Osteocyte (in vitro differentiated cells): ENCODE results near the gene RXRA. TPM values are rescaled to one million over a fixed set of nuclear protein-coding genes. Genes with fewer than 3 reads are reported as not detected.
A peak's percentile ranks its signal among the peaks of the same experiment; 100 is the strongest.

Experiments used
- DNase-seq: peaks from one replicate; pipeline ENCODE4 v3.0.0; 2021; ENCODE audit warnings: mixed read lengths; ENCODE audit not compliant: unreplicated experiment; ENCODE audit errors: extremely low spot score
- H3K27ac Mint-ChIP-seq: one replicate; pipeline ENCODE4 v1.8.0; 2021; ENCODE audit warnings: mild to moderate bottlenecking, mixed read lengths; ENCODE audit not compliant: unreplicated experiment
- H3K27me3 Mint-ChIP-seq: one replicate; pipeline ENCODE4 v1.8.0; 2021; ENCODE audit warnings: mixed read lengths; ENCODE audit not compliant: unreplicated experiment
- H3K36me3 Mint-ChIP-seq: one replicate; pipeline ENCODE4 v1.8.0; 2021; ENCODE audit warnings: mixed read lengths; ENCODE audit not compliant: unreplicated experiment
- H3K4me1 Mint-ChIP-seq: one replicate; pipeline ENCODE4 v1.8.0; 2021; ENCODE audit warnings: mixed read lengths; ENCODE audit not compliant: unreplicated experiment
- H3K4me3 Mint-ChIP-seq: one replicate; pipeline ENCODE4 v1.8.0; 2021; ENCODE audit warnings: mild to moderate bottlenecking, moderate library complexity, mixed read lengths; ENCODE audit not compliant: unreplicated experiment
- H3K9me3 Mint-ChIP-seq: one replicate; pipeline ENCODE4 v1.8.0; 2021; ENCODE audit warnings: mixed read lengths; ENCODE audit not compliant: unreplicated experiment
- CTCF ChIP-seq: fragments of 200-600 bp; sonication (generic); IDR thresholded peaks from 2 replicates; pipeline ENCODE4 v1.5.0; 2021; ENCODE audit warnings: antibody characterized with exemption, mild to moderate bottlenecking, moderate library complexity
- total RNA-seq: library from RNA; stranded (reverse); gene quantifications from 2 replicates; pipeline ENCODE4 v1.2.1, GENCODE V29; 2021

Gene RXRA
- total RNA-seq, 1 donor from 2014 or later, result 82.2 TPM

DNA sequence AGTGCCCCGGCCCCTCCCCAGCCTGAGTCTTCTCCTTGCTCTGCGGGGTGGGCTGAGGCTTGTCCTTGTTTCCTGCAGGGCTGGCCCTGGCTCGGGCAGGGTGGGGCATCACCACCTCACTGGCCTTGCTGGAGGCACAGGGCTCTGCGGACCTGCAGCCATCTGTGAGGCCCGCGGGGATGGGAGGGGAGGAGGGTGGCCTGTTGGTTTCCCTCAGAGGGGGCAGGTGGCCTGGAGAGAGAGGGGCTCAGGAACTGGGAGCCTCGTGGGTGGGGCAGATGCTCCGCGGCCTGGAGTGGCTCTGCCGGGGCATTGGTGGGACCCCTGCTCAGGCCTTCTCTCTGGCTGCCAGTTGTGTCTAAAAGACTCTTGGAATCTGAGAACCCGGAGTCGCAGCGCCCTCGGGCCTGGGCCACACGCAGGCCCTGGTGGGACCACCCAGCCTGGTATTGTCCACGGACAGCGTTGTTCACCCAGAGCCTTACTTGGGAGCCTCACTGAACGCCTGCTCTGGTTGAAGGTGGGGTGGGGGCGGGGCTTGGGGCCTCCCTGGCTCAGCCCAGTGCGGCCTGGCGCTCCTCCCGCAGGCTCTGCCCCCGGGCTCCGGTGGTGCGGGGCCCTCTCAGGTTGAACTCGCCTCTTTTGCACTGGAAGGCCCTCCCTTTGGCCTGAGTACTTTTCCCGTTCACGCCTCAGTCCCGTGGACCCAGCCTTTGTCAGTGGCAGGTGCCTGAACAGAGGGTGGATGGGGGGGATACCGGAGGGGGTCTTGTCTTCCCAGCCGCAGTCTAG lies 111.3 kb downstream of the RXRA start:
- H3K36me3 Mint-ChIP-seq, result peaks cover 18% of the 10 kb centered on the region
- no peaks in the 10 kb centered on the region for H3K27me3 Mint-ChIP-seq
- H3K4me3 Mint-ChIP-seq, result no peak overlapping the region
- TF ChIP-seq CTCF, result no peak
- no peaks in the 10 kb centered on the region for H3K9me3 Mint-ChIP-seq
- DNase-seq, result no peak
- H3K4me1 Mint-ChIP-seq, result peaks cover 67% of the 10 kb centered on the region
- peak overlapping the region; percentile 31 for H3K27ac Mint-ChIP-seq

GRCh38 chr9:134438195-134438788 lies 112.0 kb downstream of the RXRA start:
- TF ChIP-seq CTCF, result no peak
- no peak for DNase-seq
- Mint-ChIP-seq H3K27me3 (no peaks in the 10 kb centered on the region), H3K27ac (no peak overlapping the region), H3K4me3 (no peak overlapping the region), H3K9me3 (no peaks in the 10 kb centered on the region), H3K4me1 (peaks cover 67% of the 10 kb centered on the region), H3K36me3 (peaks cover 16% of the 10 kb centered on the region)

- Mint-ChIP-seq H3K27ac (no peak overlapping the region), H3K4me1 (peaks cover 64% of the 10 kb centered on the region), H3K27me3 (no peaks in the 10 kb centered on the region), H3K9me3 (no peaks in the 10 kb centered on the region), H3K36me3 (peaks cover 13% of the 10 kb centered on the region), H3K4me3 (no peak overlapping the region)
- TF ChIP-seq CTCF, result no peak
- DNase-seq, result no peak
These were observed 113.1 kb downstream of the RXRA start for GRCh38 chr9:134439368-134439784.

GRCh38 chr9:134440636-134441226 lies 114.5 kb downstream of the RXRA start:
- Mint-ChIP-seq H3K4me1 (peaks cover 58% of the 10 kb centered on the region), H3K27me3 (no peaks in the 10 kb centered on the region), H3K4me3 (no peak overlapping the region), H3K9me3 (no peaks in the 10 kb centered on the region), H3K27ac (no peak overlapping the region), H3K36me3 (peaks cover 13% of the 10 kb centered on the region)
- no peak for TF ChIP-seq CTCF
- no peak for DNase-seq
